ENCODE measurements around the gene TCERG1L. TPM values are rescaled to one million over a fixed set of nuclear protein-coding genes. Genes with fewer than 3 reads are reported as not detected.

The TCERG1L gene
- total and polyA plus RNA-seq, 3 experiments from 2014 or later: 0.07 to 0.93 (median 0.68) TPM

- POLR2A ChIA-PET: no interaction called here
- H3K27me3 Mint-ChIP-seq: peaks cover 0 to 1% of the 10 kb centered on the region in 2 donors
- CTCF ChIA-PET: no interaction called here
- Histone ChIP-seq H3K4me3 (ENCODE audit: low read length) (no peak overlapping the region), H3K27me3 (ENCODE audit: insufficient read depth, low read length, poor library complexity, severe bottlenecking) (no peaks in the 10 kb centered on the region), H3K27ac (ENCODE audit: low read depth, low read length) (no peak overlapping the region), H3K4me1 (ENCODE audit: insufficient read depth, low read length) (no peaks in the 10 kb centered on the region), H3K9me3 (ENCODE audit: low read length) (no peaks in the 10 kb centered on the region), H3K36me3 (ENCODE audit: insufficient read depth, low read length) (no peaks in the 10 kb centered on the region)
- no peak overlapping the region for H3K4me3 Mint-ChIP-seq
- H3K4me1 Mint-ChIP-seq: no peaks in the 10 kb centered on the region
- H3K27ac Mint-ChIP-seq: no peak overlapping the region
- no peak for DNase-seq
- H3K36me3 Mint-ChIP-seq: no peaks in the 10 kb centered on the region
- H3K9me3 Mint-ChIP-seq: peaks cover 0 to 1% (median 0%) of the 10 kb centered on the region in 5 donors
Measured at GRCh38 chr10:131207176-131207575, 104.3 kb downstream of the TCERG1L start.

- DNase-seq: no peak
- no peak overlapping the region for H3K27ac ChIP-seq (ENCODE audit: low read depth, low read length)
- no peaks in the 10 kb centered on the region for H3K27me3 ChIP-seq (ENCODE audit: insufficient read depth, low read length, poor library complexity, severe bottlenecking)
- H3K27ac Mint-ChIP-seq: no peak overlapping the region
- CTCF ChIA-PET: no interaction called here
- peaks cover 0 to 1% of the 10 kb centered on the region in 2 donors for H3K27me3 Mint-ChIP-seq
- no peaks in the 10 kb centered on the region for H3K36me3 ChIP-seq (ENCODE audit: insufficient read depth, low read length)
- peaks cover 0 to 1% (median 0%) of the 10 kb centered on the region in 5 donors for H3K9me3 Mint-ChIP-seq
- H3K36me3 Mint-ChIP-seq: no peaks in the 10 kb centered on the region
- H3K9me3 ChIP-seq (ENCODE audit: low read length): no peaks in the 10 kb centered on the region
- H3K4me3 Mint-ChIP-seq: no peak overlapping the region
- H3K4me1 Mint-ChIP-seq: no peaks in the 10 kb centered on the region
- H3K4me3 ChIP-seq (ENCODE audit: low read length): no peak overlapping the region
- H3K4me1 ChIP-seq (ENCODE audit: insufficient read depth, low read length): no peaks in the 10 kb centered on the region
- POLR2A ChIA-PET: no interaction called here
Measured at GRCh38 chr10:131206111-131206995, 105.2 kb downstream of the TCERG1L start.

- no peak for DNase-seq
- H3K36me3 ChIP-seq (ENCODE audit: insufficient read depth, low read length): no peaks in the 10 kb centered on the region
- no peak overlapping the region for H3K4me3 ChIP-seq (ENCODE audit: low read length)
- H3K4me1 ChIP-seq (ENCODE audit: insufficient read depth, low read length): no peaks in the 10 kb centered on the region
- Mint-ChIP-seq H3K36me3 (no peaks in the 10 kb centered on the region), H3K4me3 (no peak overlapping the region), H3K4me1 (no peaks in the 10 kb centered on the region), H3K27ac (no peak overlapping the region), H3K27me3 (peaks cover 0 to 1% of the 10 kb centered on the region in 2 donors), H3K9me3 (peaks cover 0 to 3% (median 0%) of the 10 kb centered on the region in 5 donors)
- no peak overlapping the region for H3K27ac ChIP-seq (ENCODE audit: low read depth, low read length)
- H3K27me3 ChIP-seq (ENCODE audit: insufficient read depth, low read length, poor library complexity, severe bottlenecking): no peaks in the 10 kb centered on the region
- no peaks in the 10 kb centered on the region for H3K9me3 ChIP-seq (ENCODE audit: low read length)
- POLR2A ChIA-PET: no interaction called here
- CTCF ChIA-PET: no interaction called here
Measured at GRCh38 chr10:131205556-131205955, 106.0 kb downstream of the TCERG1L start.

- no peaks in the 10 kb centered on the region for H3K4me1 ChIP-seq (ENCODE audit: insufficient read depth, low read length)
- H3K36me3 ChIP-seq (ENCODE audit: insufficient read depth, low read length): no peaks in the 10 kb centered on the region
- H3K4me1 Mint-ChIP-seq: no peaks in the 10 kb centered on the region
- no peak overlapping the region for H3K4me3 ChIP-seq (ENCODE audit: low read length)
- peaks cover 0 to 3% (median 0%) of the 10 kb centered on the region in 5 donors for H3K9me3 Mint-ChIP-seq
- H3K27ac ChIP-seq (ENCODE audit: low read depth, low read length): no peak overlapping the region
- no peaks in the 10 kb centered on the region for H3K9me3 ChIP-seq (ENCODE audit: low read length)
- no peak overlapping the region for H3K27ac Mint-ChIP-seq
- H3K4me3 Mint-ChIP-seq: no peak overlapping the region
- POLR2A ChIA-PET: no interaction called here
- CTCF ChIA-PET: no interaction called here
- no peak for DNase-seq
- no peaks in the 10 kb centered on the region for H3K36me3 Mint-ChIP-seq
- no peaks in the 10 kb centered on the region for H3K27me3 ChIP-seq (ENCODE audit: insufficient read depth, low read length, poor library complexity, severe bottlenecking)
- peaks cover 0 to 4% of the 10 kb centered on the region in 2 donors for H3K27me3 Mint-ChIP-seq
Measured at GRCh38 chr10:131204406-131205152, 106.9 kb downstream of the TCERG1L start.

- Histone ChIP-seq H3K9me3 (ENCODE audit: low read length) (no peaks in the 10 kb centered on the region), H3K4me3 (ENCODE audit: low read length) (no peak overlapping the region), H3K27me3 (ENCODE audit: insufficient read depth, low read length, poor library complexity, severe bottlenecking) (no peaks in the 10 kb centered on the region), H3K4me1 (ENCODE audit: insufficient read depth, low read length) (no peaks in the 10 kb centered on the region), H3K36me3 (ENCODE audit: insufficient read depth, low read length) (no peaks in the 10 kb centered on the region), H3K27ac (ENCODE audit: low read depth, low read length) (no peak overlapping the region)
- Mint-ChIP-seq H3K4me1 (no peaks in the 10 kb centered on the region), H3K4me3 (no peak overlapping the region), H3K36me3 (no peaks in the 10 kb centered on the region), H3K27me3 (peaks cover 0 to 4% of the 10 kb centered on the region in 2 donors), H3K27ac (no peak overlapping the region), H3K9me3 (peaks cover 0 to 5% (median 0%) of the 10 kb centered on the region in 5 donors)
- no peak for DNase-seq
- POLR2A ChIA-PET: no interaction called here
- CTCF ChIA-PET: no interaction called here
Measured at GRCh38 chr10:131203456-131204357, 107.8 kb downstream of the TCERG1L start.

GRCh38 chr10:131202990-131203389, 108.5 kb downstream of the TCERG1L start:
- Mint-ChIP-seq H3K36me3 (no peaks in the 10 kb centered on the region), H3K27ac (no peak overlapping the region), H3K9me3 (peaks cover 0 to 5% (median 0%) of the 10 kb centered on the region in 5 donors), H3K27me3 (peaks cover 0 to 4% of the 10 kb centered on the region in 2 donors), H3K4me1 (no peaks in the 10 kb centered on the region), H3K4me3 (no peak overlapping the region)
- Histone ChIP-seq H3K36me3 (ENCODE audit: insufficient read depth, low read length) (no peaks in the 10 kb centered on the region), H3K27me3 (ENCODE audit: insufficient read depth, low read length, poor library complexity, severe bottlenecking) (no peaks in the 10 kb centered on the region), H3K4me1 (ENCODE audit: insufficient read depth, low read length) (no peaks in the 10 kb centered on the region), H3K4me3 (ENCODE audit: low read length) (no peak overlapping the region), H3K9me3 (ENCODE audit: low read length) (no peaks in the 10 kb centered on the region), H3K27ac (ENCODE audit: low read depth, low read length) (no peak overlapping the region)
- DNase-seq: no peak
- ChIA-PET POLR2A (no interaction called here), CTCF (interaction anchor here (0.7 kb wide), 1 partner anchor 153 kb away, joined by 3 read pairs; no protein-coding TSS in a partner anchor)

GRCh38 chr10:131201741-131202515, 109.6 kb downstream of the TCERG1L start:
- Mint-ChIP-seq H3K36me3 (no peaks in the 10 kb centered on the region), H3K4me3 (no peak overlapping the region), H3K4me1 (no peaks in the 10 kb centered on the region), H3K9me3 (peaks cover 0 to 5% (median 0%) of the 10 kb centered on the region in 5 donors), H3K27ac (no peak overlapping the region), H3K27me3 (peaks cover 0 to 4% of the 10 kb centered on the region in 2 donors)
- ChIA-PET CTCF (no interaction called here), POLR2A (no interaction called here)
- no peaks in the 10 kb centered on the region for H3K36me3 ChIP-seq (ENCODE audit: insufficient read depth, low read length)
- no peaks in the 10 kb centered on the region for H3K27me3 ChIP-seq (ENCODE audit: insufficient read depth, low read length, poor library complexity, severe bottlenecking)
- H3K27ac ChIP-seq (ENCODE audit: low read depth, low read length): no peak overlapping the region
- no peaks in the 10 kb centered on the region for H3K9me3 ChIP-seq (ENCODE audit: low read length)
- no peak overlapping the region for H3K4me3 ChIP-seq (ENCODE audit: low read length)
- DNase-seq: no peak
- H3K4me1 ChIP-seq (ENCODE audit: insufficient read depth, low read length): no peaks in the 10 kb centered on the region
